HCT116 (cell line): Measurements from ENCODE around the gene ATP13A3. TPM values are rescaled to one million over a fixed set of nuclear protein-coding genes. Genes with fewer than 3 reads are reported as not detected.
"Not testable (repeated sequence)": the region's sequence is repeated elsewhere in the genome, so short reads cannot be mapped to it uniquely, and the experiment has no call there.

Experiments used
- ATAC-seq: fragments of 200-7000 bp; cut with Tn5 transposase; 2 replicates; pipeline ENCODE4 v1.9.1; 2020; ENCODE audit warnings: mild to moderate bottlenecking, moderate library complexity
- BruUV-seq: library from RNA; stranded (reverse); fragments of 400-500 nt; replicated peaks from 2 replicates; lab custom pipeline; 2021; lab: Mats Ljungman, UMichigan
- CTCF ChIA-PET: fragments of 300-600 bp; sonication (Branson Sonifier 250); formaldehyde crosslinking; loops from one replicate; lab custom pipeline; 2021; ENCODE audit warnings: antibody characterized with exemption; lab: Charles Lee
- POLR2A ChIA-PET: fragments of 300-600, 350-600 bp; sonication (Branson Sonifier 250); formaldehyde crosslinking; loops from one replicate; lab custom pipeline; 2021; ENCODE audit warnings: antibody characterized with exemption; lab: Charles Lee
- RAD21 ChIA-PET, 2 experiments: fragments of 300-600 bp; sonication (Branson Sonifier 250); formaldehyde crosslinking; loops; one replicate each; lab custom pipeline; 2023; ENCODE audit warnings: low total read pairs in 2 of 2; ENCODE audit not compliant: uncharacterized antibody in 2 of 2, unreplicated experiment in 2 of 2, low non-redundant PET in 1 of 2; lab: Charles Lee
- DNase-seq: peaks from one replicate; pipeline ENCODE4 v3.0.0-alpha.2; 2010; ENCODE audit warnings: low read depth, low spot score
- H2AFZ ChIP-seq: fragments of 200-600 bp; shearing (Covaris generic), sonication (generic); 2 replicates; pipeline ENCODE4 v1.6.1; 2017; ENCODE audit warnings: low read depth, mixed run types, mixed read lengths, antibody characterized with exemption, low read length; ENCODE audit not compliant: poor library complexity, severe bottlenecking
- H3K27ac ChIP-seq: 2 replicates; pipeline ENCODE4 v1.5.1; 2012; ENCODE audit warnings: low read depth, low read length
- H3K27me3 ChIP-seq: fragments of 200-600 bp; sonication (generic); 2 replicates; pipeline ENCODE4 v1.6.1; 2016; ENCODE audit warnings: mixed run types, low read length, mixed read lengths; ENCODE audit not compliant: insufficient read depth
- H3K36me3 ChIP-seq, 2 experiments: fragments of 200-500 bp in 1 of 2; fragments of 200-600 bp in 1 of 2; sonication (Bioruptor generic) in 1 of 2; sonication (generic) in 1 of 2; 2 replicates each; pipeline versions ENCODE4 v1.5.1 to v1.6.1; 2014 to 2016; ENCODE audit warnings: low read length in 2 of 2, inconsistent platforms in 1 of 2, mixed read lengths in 1 of 2, mixed run types in 1 of 2; ENCODE audit not compliant: insufficient read depth in 2 of 2, control insufficient read depth in 1 of 2
- H3K4me1 ChIP-seq, 2 experiments: fragments of 200-600 bp in 1 of 2; sonication (generic) in 1 of 2; 2 replicates each; pipeline versions ENCODE4 v1.5.1 to v1.6.1; 2012 to 2017; ENCODE audit warnings: low read length in 2 of 2, inconsistent platforms in 1 of 2, mild to moderate bottlenecking in 1 of 2, mixed read lengths in 1 of 2, mixed run types in 1 of 2, moderate library complexity in 1 of 2; ENCODE audit not compliant: insufficient read depth in 2 of 2, control insufficient read depth in 1 of 2
- H3K4me2 ChIP-seq: fragments of 200-600 bp; sonication (generic); 2 replicates; pipeline ENCODE4 v1.6.1; 2017; ENCODE audit warnings: mixed run types, low read length, mixed read lengths
- H3K4me3 ChIP-seq, 2 experiments: fragments of 200-600 bp in 1 of 2; sonication (generic) in 1 of 2; replicated peaks in 1 of 2; 2 replicates each; pipeline ENCODE4 v1.5.1; 2011 to 2016; ENCODE audit warnings: low read length in 2 of 2, control low read depth in 1 of 2, low read depth in 1 of 2, mild to moderate bottlenecking in 1 of 2, mixed read lengths in 1 of 2, mixed run types in 1 of 2
- H3K79me2 ChIP-seq: fragments of 200-600 bp; sonication (generic); 2 replicates; pipeline ENCODE4 v1.6.1; 2017; ENCODE audit warnings: mild to moderate bottlenecking, mixed run types, low read length, moderate library complexity, mixed read lengths; ENCODE audit not compliant: insufficient read depth
- H3K9ac ChIP-seq: fragments of 200-600 bp; sonication (generic); 2 replicates; pipeline ENCODE4 v1.6.1; 2016; ENCODE audit warnings: low read length, mixed read lengths
- H3K9me2 ChIP-seq: fragments of 200-600 bp; sonication (generic), shearing (Covaris generic); 2 replicates; pipeline ENCODE4 v1.6.1; 2017; ENCODE audit warnings: mixed run types, mild to moderate bottlenecking, moderate library complexity; ENCODE audit not compliant: insufficient read depth
- H3K9me3 ChIP-seq, 2 experiments: fragments of 200-500 bp in 1 of 2; fragments of 200-600 bp in 1 of 2; sonication (Bioruptor generic) in 1 of 2; sonication (generic) in 1 of 2; 2 replicates each; pipeline ENCODE4 v1.6.1; 2014 to 2017; ENCODE audit warnings: low read length in 2 of 2, mixed read lengths in 2 of 2, inconsistent platforms in 1 of 2, low read depth in 1 of 2, mild to moderate bottlenecking in 1 of 2, mixed run types in 1 of 2, moderate library complexity in 1 of 2; ENCODE audit not compliant: control insufficient read depth in 1 of 2, insufficient read depth in 1 of 2
- H4K20me1 ChIP-seq: fragments of 200-600 bp; sonication (generic), shearing (Covaris generic); 2 replicates; pipeline ENCODE4 v1.6.1; 2017; ENCODE audit warnings: mixed run types, mild to moderate bottlenecking, moderate library complexity; ENCODE audit not compliant: insufficient read depth
- CBX3 ChIP-seq: IDR thresholded peaks from 2 replicates; pipeline ENCODE4 v1.6.1; 2012; ENCODE audit warnings: low read depth
- EZH2 ChIP-seq: fragments of 200-600 bp; sonication (generic); IDR thresholded peaks from 2 replicates; pipeline ENCODE4 v1.6.1; 2017; ENCODE audit warnings: antibody characterized with exemption, mixed run types
- JUND ChIP-seq: IDR thresholded peaks from 2 replicates; pipeline ENCODE4 v1.6.1; 2012
- YY1 ChIP-seq: IDR thresholded peaks from 2 replicates; pipeline ENCODE4 v1.6.1; 2011; ENCODE audit warnings: low read length, low read depth, moderate library complexity, mild to moderate bottlenecking; ENCODE audit not compliant: insufficient replicate concordance; ENCODE audit errors: extremely low read depth
- ZBTB33 ChIP-seq: IDR thresholded peaks from 2 replicates; pipeline ENCODE4 v1.6.1; 2011; ENCODE audit warnings: mild to moderate bottlenecking, low read length, moderate library complexity; ENCODE audit not compliant: insufficient replicate concordance; ENCODE audit errors: extremely low read depth
- intact Hi-C: fragments of 100-400 bp; cut with micrococcal nuclease; formaldehyde crosslinking; loops from 2 replicates; pipeline ENCODE4 v1.10.0; 2022
- total RNA-seq: library from RNA; stranded (reverse); gene quantifications from one replicate; pipeline ENCODE4 v1.2.1, GENCODE V29; 2021; ENCODE audit not compliant: unreplicated experiment

ATP13A3 gene
- total RNA-seq, 1 experiment from 2014 or later = 139 TPM

GRCh38 chr3:194535199-194535598 is 48.4 kb upstream of the ATP13A3 start:
- RAD21 ChIA-PET, intact Hi-C loops, CTCF ChIA-PET: not testable (repeated sequence)

GRCh38 chr3:194534243-194534642 is 47.4 kb upstream of the ATP13A3 start:
- no peaks in the 10 kb centered on the region for H3K79me2 ChIP-seq
- H2AFZ ChIP-seq = no peak overlapping the region
- no peaks in the 10 kb centered on the region for H3K27me3 ChIP-seq
- no peak for DNase-seq
- H3K36me3 ChIP-seq = no peaks in the 10 kb centered on the region
- TF ChIP-seq JUND (no peak), YY1 (no peak), ZBTB33 (no peak), EZH2 (no peak), CBX3 (peak; percentile 38; the same call in 1 of the 2 replicates)
- TF ChIP-seq, all 23 proteins: peak for 1
- H3K4me1 ChIP-seq = peaks cover 6 to 14% of the 10 kb centered on the region in 2 experiments
- H3K27ac ChIP-seq = no peak overlapping the region
- H3K9ac ChIP-seq = no peak overlapping the region
- CTCF ChIA-PET = no interaction called here
- H3K4me2 ChIP-seq = no peak overlapping the region
- RAD21 ChIA-PET = no interaction called here
- H3K9me2 ChIP-seq = no peaks in the 10 kb centered on the region
- no peak for ATAC-seq
- no TSS peak for BruUV-seq
- intact Hi-C loops = no loop called here
- no peak overlapping the region for H3K4me3 ChIP-seq
- POLR2A ChIA-PET = no interaction called here
- peaks cover 6 to 10% of the 10 kb centered on the region in 2 experiments; a peak in 1 of 4 replicates for H3K9me3 ChIP-seq
- H4K20me1 ChIP-seq = no peaks in the 10 kb centered on the region

More at GRCh38 chr3:194535199-194535598, 48.4 kb upstream of the ATP13A3 start:
- H3K27ac ChIP-seq, H3K4me3 ChIP-seq, H3K36me3 ChIP-seq, H3K79me2 ChIP-seq, BruUV-seq, ATAC-seq, H3K27me3 ChIP-seq, H4K20me1 ChIP-seq, POLR2A ChIA-PET, H3K9me2 ChIP-seq, H3K9ac ChIP-seq, H3K4me2 ChIP-seq, DNase-seq, H2AFZ ChIP-seq: not testable (repeated sequence)
- Histone ChIP-seq H3K4me1 (peaks cover 6 to 14% of the 10 kb centered on the region in 2 experiments), H3K9me3 (peaks cover 6 to 10% of the 10 kb centered on the region in 2 experiments; a peak in 1 of 4 replicates)
